Omental fat pad (tissue), 4 donors: ENCODE results near the gene NCOA1. TPM values are rescaled to one million over a fixed set of nuclear protein-coding genes. Genes with fewer than 3 reads are reported as not detected.

Experiments
- ATAC-seq: fragments of 150-250 bp; one replicate; pipeline ENCODE4 v1.9.1; 2016; ENCODE audit warnings: mild to moderate bottlenecking, moderate library complexity; ENCODE audit not compliant: low FRiP score
- DNase-seq: peaks from one replicate; pipeline ENCODE4 v3.0.0-alpha.2; 2019; ENCODE audit warnings: low spot score
- total RNA-seq, 4 donors: library from RNA; depleted of rRNA; stranded (reverse); fragments of >200 nt; gene quantifications; one replicate each; pipeline ENCODE4 v1.1.0, GENCODE V29; 2016
- TF ChIP-seq, protein P1 (sequence below), 3 donors: fragments of 450-650 bp; IDR thresholded peaks; one replicate each; pipeline ENCODE4 v1.5.1; 2016 to 2017; ENCODE audit warnings: antibody characterized with exemption in 3 of 3, mild to moderate bottlenecking in 3 of 3, moderate library complexity in 2 of 3

NCOA1 gene
- total RNA-seq, 4 donors from 2014 or later, result 46.8 to 80.1 (median 50.1) TPM

DNA sequence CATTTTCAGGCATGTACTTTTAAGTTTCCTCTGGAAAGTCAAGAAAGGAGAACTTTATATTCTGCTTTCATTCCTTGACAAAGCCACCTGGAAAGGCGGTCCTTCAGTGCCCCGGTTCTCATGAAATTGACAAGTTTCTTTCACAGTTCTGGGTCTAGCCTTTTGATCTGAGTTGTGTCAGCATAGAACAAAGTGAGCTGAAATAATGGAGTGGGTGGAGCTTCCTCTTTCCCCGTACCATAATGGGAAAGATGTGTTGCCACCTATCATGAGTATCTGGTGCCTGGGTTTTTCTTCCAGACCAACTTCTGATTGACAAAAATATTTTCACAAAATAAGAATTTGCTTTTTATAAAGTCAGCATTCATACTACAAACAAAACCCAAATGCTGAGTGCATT, 252.9 kb downstream of the NCOA1 start:
- TF ChIP-seq, protein P1, sequence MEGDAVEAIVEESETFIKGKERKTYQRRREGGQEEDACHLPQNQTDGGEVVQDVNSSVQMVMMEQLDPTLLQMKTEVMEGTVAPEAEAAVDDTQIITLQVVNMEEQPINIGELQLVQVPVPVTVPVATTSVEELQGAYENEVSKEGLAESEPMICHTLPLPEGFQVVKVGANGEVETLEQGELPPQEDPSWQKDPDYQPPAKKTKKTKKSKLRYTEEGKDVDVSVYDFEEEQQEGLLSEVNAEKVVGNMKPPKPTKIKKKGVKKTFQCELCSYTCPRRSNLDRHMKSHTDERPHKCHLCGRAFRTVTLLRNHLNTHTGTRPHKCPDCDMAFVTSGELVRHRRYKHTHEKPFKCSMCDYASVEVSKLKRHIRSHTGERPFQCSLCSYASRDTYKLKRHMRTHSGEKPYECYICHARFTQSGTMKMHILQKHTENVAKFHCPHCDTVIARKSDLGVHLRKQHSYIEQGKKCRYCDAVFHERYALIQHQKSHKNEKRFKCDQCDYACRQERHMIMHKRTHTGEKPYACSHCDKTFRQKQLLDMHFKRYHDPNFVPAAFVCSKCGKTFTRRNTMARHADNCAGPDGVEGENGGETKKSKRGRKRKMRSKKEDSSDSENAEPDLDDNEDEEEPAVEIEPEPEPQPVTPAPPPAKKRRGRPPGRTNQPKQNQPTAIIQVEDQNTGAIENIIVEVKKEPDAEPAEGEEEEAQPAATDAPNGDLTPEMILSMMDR (IDR thresholded peaks at IDR 0.05), result no peak
- ATAC-seq (no peak), DNase-seq (no peak)

DNA sequence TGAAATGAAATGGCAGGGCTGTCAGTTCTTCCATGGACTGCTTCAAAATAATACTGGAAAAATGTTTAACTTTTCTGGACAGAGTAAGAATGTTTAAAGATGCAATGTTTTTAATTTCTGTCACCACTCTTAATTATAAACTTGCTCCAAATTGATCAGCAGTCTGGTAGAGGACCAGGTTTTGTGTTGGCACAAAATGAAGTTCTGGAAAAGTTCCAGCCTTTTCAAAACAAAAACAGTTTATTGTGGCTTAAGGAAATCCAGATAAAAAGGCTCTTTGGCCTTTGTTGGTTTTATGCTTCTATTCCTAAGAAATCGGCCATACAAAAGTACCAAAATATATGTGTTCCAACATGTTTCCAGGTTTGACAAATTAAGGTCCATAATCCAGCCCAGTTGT, 253.3 kb downstream of the NCOA1 start:
- ATAC-seq, result no peak
- TF ChIP-seq, protein P1 (IDR thresholded peaks at IDR 0.05), result no peak

DNA sequence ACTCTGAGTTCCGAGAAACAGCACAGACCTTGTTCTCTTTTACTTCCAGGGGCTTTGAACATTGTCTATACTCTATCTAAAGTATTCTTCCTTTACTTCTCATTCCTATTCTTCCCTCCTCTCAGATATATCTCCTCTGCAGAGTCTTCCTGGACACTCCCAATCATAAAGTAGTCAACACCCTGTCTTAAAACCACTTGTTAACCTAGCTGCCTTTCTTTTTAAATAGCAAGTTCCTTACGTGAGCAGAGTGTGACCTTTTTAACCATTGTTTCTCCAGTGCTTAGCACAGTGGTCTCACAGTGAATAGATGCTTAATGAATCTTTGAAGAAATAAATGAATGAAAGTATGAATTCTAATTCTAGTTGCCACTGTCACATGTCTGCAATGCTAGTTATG, 254.8 kb downstream of the NCOA1 start:
- DNase-seq (no peak), ATAC-seq (no peak)
- TF ChIP-seq, protein P1 (IDR thresholded peaks at IDR 0.05), result no peak

More for the DNA sequence above, 253.3 kb downstream of the NCOA1 start:
- DNase-seq, result no peak

DNA sequence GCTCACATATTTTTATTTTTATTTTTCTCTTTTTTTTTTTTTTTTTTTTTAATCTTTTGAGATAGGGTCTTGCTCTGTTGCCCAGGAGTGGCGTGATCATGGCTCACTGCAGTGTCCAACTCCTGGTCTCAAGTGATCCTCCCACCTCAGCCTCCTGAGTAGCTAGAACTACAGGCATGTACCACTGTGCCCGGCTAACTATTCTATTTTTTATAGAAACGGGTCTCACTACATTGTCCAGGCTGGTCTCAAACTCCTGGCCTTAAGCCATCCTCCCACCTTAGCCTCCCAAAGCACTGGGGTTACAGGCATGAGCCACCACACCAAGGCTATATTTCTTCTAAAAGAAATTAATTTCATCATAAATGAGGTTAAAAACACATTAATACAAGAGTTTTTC, 256.2 kb downstream of the NCOA1 start:
- TF ChIP-seq, protein P1 (IDR thresholded peaks at IDR 0.05), result no peak
- no peak for ATAC-seq
- DNase-seq, result no peak

DNA sequence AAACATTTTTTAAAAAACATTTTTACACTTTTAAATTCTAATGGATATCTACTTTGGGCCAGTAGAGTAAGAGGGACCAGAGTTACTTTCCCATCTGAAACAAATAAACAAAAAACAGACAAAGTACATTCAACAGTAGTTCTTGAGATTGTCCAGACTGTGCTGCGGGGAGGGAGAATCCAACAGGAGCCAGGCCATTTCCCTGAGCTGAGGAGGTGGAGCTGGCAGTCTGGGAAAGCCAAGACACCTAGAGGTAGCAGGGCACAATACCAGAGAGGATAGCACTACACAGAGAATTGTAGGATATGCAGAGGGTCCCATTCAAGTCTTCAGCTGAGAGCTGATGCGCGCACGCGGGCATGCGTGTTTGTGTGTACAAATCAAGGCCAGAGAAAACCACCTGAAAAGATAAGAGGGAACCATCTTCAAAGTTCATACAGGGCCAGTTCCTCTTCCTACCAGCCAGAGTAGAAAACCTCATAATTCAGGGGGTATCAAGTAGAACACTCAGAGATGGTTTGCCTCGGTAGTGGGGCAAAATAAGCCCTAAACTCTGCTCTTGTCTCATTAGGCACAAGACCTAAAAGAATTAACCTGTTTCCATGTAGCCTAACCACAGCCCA, 258.1 kb downstream of the NCOA1 start:
- ATAC-seq, result no peak
- TF ChIP-seq, protein P1 (IDR thresholded peaks at IDR 0.05), result no peak

DNA sequence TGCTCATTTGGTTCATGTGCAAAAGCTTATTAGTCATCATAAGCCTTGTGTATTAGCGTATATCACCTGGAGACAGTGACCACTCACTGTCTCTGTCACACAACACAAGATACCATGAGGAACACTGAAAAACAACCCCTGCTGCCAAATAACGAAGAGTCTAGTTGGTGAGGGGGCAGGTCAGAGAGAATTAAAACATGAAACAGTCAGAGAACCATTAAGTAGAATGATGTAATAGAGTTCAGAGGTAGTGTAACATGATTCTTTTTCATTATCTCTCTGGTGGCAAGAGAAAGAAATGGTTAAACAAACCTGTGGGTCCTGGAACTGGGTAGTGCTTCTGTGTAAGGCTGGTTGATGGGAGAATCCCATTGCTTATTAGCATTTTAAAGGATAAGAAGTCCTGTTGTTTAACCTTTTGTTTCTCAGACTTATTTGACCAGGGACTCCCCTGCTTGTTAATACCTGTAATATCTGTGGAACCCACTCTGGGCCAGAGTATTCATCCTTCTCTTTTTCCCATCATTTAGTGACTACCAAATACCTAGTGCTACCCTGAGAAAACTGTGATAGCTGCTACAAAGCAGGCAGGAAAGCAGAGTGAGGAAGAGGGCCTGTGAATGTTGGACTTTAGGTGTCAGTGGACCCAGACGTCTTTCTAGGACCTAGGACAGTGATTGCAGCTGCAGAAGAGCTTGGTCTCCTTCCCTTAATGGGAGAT, 264.1 kb downstream of the NCOA1 start:
- no peak for DNase-seq
- TF ChIP-seq, protein P1 (IDR thresholded peaks at IDR 0.05), result no peak
- no peak for ATAC-seq

More for the DNA sequence above, 258.1 kb downstream of the NCOA1 start:
- no peak for DNase-seq

DNA sequence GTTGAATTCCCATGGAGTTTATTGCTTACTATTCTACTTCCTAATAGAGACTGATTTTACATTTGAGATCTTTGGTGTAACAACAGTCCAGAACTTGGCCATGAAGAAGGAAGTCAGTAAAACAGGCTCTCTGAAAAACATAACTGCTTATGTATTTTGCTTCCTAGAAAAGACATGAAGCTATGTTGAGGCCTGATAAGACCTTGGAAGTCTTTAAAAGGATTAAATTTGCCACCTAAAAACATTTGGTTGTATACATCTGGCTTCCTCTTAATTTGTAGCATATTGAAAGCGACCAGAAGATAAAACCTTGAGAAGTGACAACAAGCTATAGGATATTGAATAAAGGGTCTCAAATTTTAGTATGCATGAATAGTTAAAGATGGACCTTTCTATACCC, 265.7 kb downstream of the NCOA1 start:
- no peak for ATAC-seq
- DNase-seq, result no peak
- TF ChIP-seq, protein P1 (IDR thresholded peaks at IDR 0.05), result no peak
